Measurements from ENCODE around the gene TRABD2A. TPM values are rescaled to one million over a fixed set of nuclear protein-coding genes. Genes with fewer than 3 reads are reported as not detected.
"Not testable (repeated sequence)": the region's sequence is repeated elsewhere in the genome, so short reads cannot be mapped to it uniquely, and the experiment has no call there.

TRABD2A gene
- total RNA-seq, 2 donors from 2014 or later = 0.91 to 1.3 TPM

- ATAC-seq = no peak
- DNase-seq = no peak
- intact Hi-C loops (cut with DNase I) = no loop called here
Measured at GRCh38 chr2:84799772-84800171, 81.1 kb downstream of the TRABD2A start.

GRCh38 chr2:84797271-84797670 lies 83.6 kb downstream of the TRABD2A start:
- DNase-seq (no peak), ATAC-seq (no peak)
- intact Hi-C loops (cut with DNase I) = no loop called here

GRCh38 chr2:84796798-84797197 lies 84.1 kb downstream of the TRABD2A start:
- DNase-seq = no peak
- intact Hi-C loops (cut with DNase I) = no loop called here
- ATAC-seq = no peak

GRCh38 chr2:84793641-84794040 lies 87.2 kb downstream of the TRABD2A start:
- ATAC-seq (no peak), DNase-seq (no peak)
- intact Hi-C loops (cut with DNase I) = no loop called here

DNA sequence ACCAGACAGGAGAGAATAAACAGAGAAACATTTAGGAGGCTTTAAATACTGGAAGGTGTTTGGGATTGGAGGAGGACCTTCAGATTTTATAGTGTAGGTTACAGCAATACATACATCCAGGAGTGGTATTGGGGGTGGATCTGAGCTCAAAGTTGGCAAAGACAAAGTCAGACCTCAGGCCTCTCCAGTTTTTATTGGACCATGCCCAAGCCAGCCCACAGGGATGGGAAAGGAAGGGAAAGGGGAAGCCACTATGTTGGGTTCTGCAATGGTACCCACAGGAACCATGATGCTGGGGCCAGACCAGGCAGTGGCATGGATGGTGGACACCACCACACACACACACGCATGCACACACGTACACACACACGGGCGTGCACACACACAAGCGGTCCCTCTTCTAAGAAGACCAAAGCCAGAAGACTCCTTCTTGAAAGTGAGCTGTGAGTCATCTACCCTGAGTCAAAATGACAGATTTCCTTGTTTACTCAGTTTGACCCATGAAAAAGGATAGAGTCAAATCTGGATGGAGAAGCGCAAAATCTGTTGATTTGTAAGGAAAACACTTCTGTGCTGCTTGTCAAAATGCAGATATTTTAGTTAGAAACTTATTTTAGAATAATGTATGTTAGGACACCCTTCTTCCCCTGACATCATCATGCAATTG lies 87.9 kb downstream of the TRABD2A start:
- intact Hi-C loops (cut with DNase I) = no loop called here
- ATAC-seq (no peak), DNase-seq (no peak)

GRCh38 chr2:84788498-84788897 lies 92.4 kb downstream of the TRABD2A start:
- DNase-seq (no peak), ATAC-seq (peak in 1 of 2 donors; percentile 65)
- intact Hi-C loops (cut with DNase I) = no loop called here

- ATAC-seq = no peak
- no peak for DNase-seq
- intact Hi-C loops (cut with DNase I) = no loop called here
Measured at GRCh38 chr2:84788027-84788426, 92.9 kb downstream of the TRABD2A start.

GRCh38 chr2:84786601-84787000 lies 94.3 kb downstream of the TRABD2A start:
- intact Hi-C loops (cut with DNase I) = no loop called here
- ATAC-seq (no peak), DNase-seq (no peak)

DNA sequence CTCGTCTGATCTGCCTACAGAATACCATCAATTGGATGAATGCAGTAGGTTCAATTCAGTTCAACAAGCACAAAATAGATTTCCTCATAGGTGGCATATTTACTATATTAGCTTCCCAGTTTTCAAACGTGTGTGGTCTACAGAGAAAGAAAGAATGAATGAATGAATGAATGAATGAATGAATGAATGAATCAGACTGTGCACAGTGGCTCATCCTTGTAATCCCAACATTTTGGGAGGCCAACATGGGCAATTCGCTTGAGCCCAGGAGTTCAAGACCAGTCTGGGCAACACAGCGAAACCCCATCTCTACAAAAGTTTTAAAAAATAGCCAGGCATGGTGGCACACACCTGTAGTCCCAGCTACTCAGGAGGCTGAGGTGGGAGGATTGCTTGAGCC lies 94.9 kb downstream of the TRABD2A start:
- intact Hi-C loops (cut with DNase I) = no loop called here

DNA sequence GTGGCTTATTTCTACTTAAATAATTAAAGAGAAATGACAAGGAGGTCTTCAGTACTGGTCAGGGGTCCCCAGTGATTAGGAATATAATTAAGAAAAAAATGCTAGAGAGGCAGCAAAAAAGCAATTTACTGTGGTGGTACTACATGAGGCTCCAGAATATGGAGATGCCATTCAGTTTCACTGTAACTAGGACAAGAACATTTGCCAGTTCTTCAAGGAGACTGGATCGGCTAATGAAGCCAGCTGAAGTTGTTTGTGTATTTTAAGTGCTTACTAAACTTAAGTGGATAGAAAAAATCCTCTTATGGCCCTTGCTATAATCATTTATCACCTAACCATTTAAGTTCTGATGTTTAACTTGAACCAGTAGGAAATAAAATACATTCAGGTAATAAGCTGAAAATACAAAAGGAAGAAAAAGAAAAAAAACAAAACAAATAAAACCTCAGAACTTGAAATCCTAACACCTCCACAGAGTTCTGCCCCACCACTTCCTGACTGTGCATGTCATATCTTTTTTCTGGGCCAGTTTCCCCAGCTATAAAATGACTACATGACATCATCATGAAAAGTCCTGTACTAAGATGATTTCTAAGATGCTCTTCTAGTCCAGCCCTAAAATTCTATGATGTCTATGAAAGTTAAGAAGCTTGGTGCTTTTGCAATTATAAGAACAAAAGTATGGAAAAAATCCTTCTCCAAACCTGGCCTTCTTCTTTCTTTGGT lies 98.0 kb downstream of the TRABD2A start:
- peak; percentile 36 to 67 for ATAC-seq
- intact Hi-C loops (cut with DNase I) = no loop called here
- DNase-seq = no peak

More for the DNA sequence above, 94.9 kb downstream of the TRABD2A start:
- DNase-seq (no peak), ATAC-seq (no peak)

- intact Hi-C loops (cut with DNase I) = no loop called here
- no peak for DNase-seq
- peak; percentile 63 to 75 for ATAC-seq
Measured at GRCh38 chr2:84781942-84782716, 98.8 kb downstream of the TRABD2A start.

GRCh38 chr2:84779781-84780180 lies 101.1 kb downstream of the TRABD2A start:
- intact Hi-C loops (cut with DNase I) = no loop called here
- no peak for ATAC-seq
- no peak for DNase-seq

- no peak for ATAC-seq
- intact Hi-C loops (cut with DNase I) = no loop called here
- no peak for DNase-seq
Measured at GRCh38 chr2:84778911-84779690, 101.8 kb downstream of the TRABD2A start.

DNA sequence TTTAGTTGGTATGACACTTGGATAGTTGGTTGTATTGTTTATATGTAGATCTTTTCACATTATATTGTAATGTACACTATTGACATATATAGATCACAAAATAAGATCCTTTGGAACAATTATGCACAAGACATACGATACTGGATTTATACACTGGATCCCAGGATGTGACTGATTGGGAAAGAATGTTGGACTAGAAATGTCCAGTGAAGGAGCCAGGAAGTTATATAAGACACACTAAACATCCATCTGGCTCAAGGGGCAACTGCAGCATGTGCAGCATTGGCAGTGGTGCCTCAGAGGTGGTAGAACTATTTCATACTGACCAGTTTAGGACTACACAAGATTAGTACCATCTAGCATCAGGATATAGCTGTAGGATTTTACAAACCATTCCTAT lies 104.9 kb downstream of the TRABD2A start:
- intact Hi-C loops (cut with DNase I) = no loop called here
- DNase-seq (no peak), ATAC-seq (no peak)

DNA sequence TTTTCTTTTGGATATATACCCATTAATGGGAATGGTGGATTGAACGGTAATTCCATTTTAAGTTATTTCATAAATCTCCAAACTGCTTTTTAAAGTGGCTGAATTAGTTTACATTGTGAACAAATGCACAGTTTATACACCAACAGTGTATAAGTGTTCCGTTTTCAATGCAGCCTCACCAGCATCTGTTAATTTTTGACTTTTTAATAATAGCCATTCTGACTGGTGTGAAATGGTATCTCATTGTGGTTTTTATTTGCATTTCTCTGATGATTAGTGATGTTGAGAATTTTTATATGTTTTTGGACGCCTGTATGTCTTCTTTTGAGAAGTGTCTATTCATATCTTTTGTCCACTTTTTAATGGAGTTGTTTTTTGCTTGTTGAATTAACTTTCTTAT lies 107.3 kb downstream of the TRABD2A start:
- DNase-seq; ATAC-seq; intact Hi-C loops (cut with DNase I): not testable (repeated sequence)

All from left cardiac atrium (tissue), 4 donors.